ENCODE measurements around the gene HMG20A. TPM values are rescaled to one million over a fixed set of nuclear protein-coding genes. Genes with fewer than 3 reads are reported as not detected.

Gene HMG20A
- total RNA-seq, 4 donors from 2014 or later = 39.6 to 65.1 (median 49.7) TPM

- TF ChIP-seq CTCF (IDR thresholded peaks at IDR 0.05) = no peak
- peak in 1 of 2 donors; percentile 26 for TF ChIP-seq POLR2A (IDR thresholded peaks at IDR 0.05)
- TF ChIP-seq EP300 (IDR thresholded peaks at IDR 0.05) = peak in 1 of 2 donors; percentile 75
- Histone ChIP-seq H3K4me1 (peaks cover 13 to 71% (median 42%) of the 10 kb centered on the region in 4 donors), H3K4me3 (peak overlapping the region in 1 of 4 donors; percentile 21), H3K36me3 (no peaks in the 10 kb centered on the region), H3K27me3 (no peaks in the 10 kb centered on the region), H3K27ac (peak overlapping the region; percentile 82 to 96 (median 87)), H3K9me3 (no peaks in the 10 kb centered on the region)
- 13 to 24% methylated on average over 6 of the region's 6 CpGs for WGBS, 2 donors
- peak; percentile 43 to 63 for DNase-seq (ENCODE audit: low spot score in 2 of 2)
These were observed 87.2 kb downstream of the HMG20A start for GRCh38 chr15:77507911-77508310.

GRCh38 chr15:77508541-77509243, 88.0 kb downstream of the HMG20A start:
- 3 to 11% methylated on average over 4 of the region's 4 CpGs for WGBS, 2 donors
- Histone ChIP-seq H3K4me1 (peaks cover 13 to 71% (median 42%) of the 10 kb centered on the region in 4 donors), H3K36me3 (no peaks in the 10 kb centered on the region), H3K27ac (peak overlapping the region; percentile 82 to 96 (median 87)), H3K9me3 (no peaks in the 10 kb centered on the region), H3K4me3 (no peak overlapping the region), H3K27me3 (no peaks in the 10 kb centered on the region)
- no peak for TF ChIP-seq EP300 (IDR thresholded peaks at IDR 0.05)
- TF ChIP-seq POLR2A (IDR thresholded peaks at IDR 0.05) = no peak
- no peak for TF ChIP-seq CTCF (IDR thresholded peaks at IDR 0.05)
- peak; percentile 51 to 57 for DNase-seq (ENCODE audit: low spot score in 2 of 2)

GRCh38 chr15:77510066-77511057, 89.7 kb downstream of the HMG20A start:
- Histone ChIP-seq H3K4me1 (peaks cover 13 to 56% (median 40%) of the 10 kb centered on the region in 4 donors), H3K27me3 (no peaks in the 10 kb centered on the region), H3K9me3 (no peaks in the 10 kb centered on the region), H3K36me3 (no peaks in the 10 kb centered on the region), H3K4me3 (no peak overlapping the region), H3K27ac (peak overlapping the region in 2 of 4 donors; percentile 31 to 90)
- DNase-seq (ENCODE audit: low spot score in 2 of 2) = no peak
- TF ChIP-seq EP300 (IDR thresholded peaks at IDR 0.05) (no peak), POLR2A (IDR thresholded peaks at IDR 0.05) (no peak), CTCF (IDR thresholded peaks at IDR 0.05) (no peak)
- whole genome bisulfite sequencing, 2 donors = 78 to 82% methylated on average over 8 to 11 of the region's 11 CpGs

- no peak for DNase-seq (ENCODE audit: low spot score in 2 of 2)
- H3K36me3 ChIP-seq = no peaks in the 10 kb centered on the region
- H3K27me3 ChIP-seq = no peaks in the 10 kb centered on the region
- TF ChIP-seq CTCF (IDR thresholded peaks at IDR 0.05) = no peak
- TF ChIP-seq EP300 (IDR thresholded peaks at IDR 0.05) = no peak
- TF ChIP-seq POLR2A (IDR thresholded peaks at IDR 0.05) = no peak
- 94 to 97% methylated on average over 1 of the region's 1 CpG for WGBS, 2 donors
- H3K4me3 ChIP-seq = no peak overlapping the region
- no peaks in the 10 kb centered on the region for H3K9me3 ChIP-seq
- H3K4me1 ChIP-seq = peaks cover 13 to 41% (median 30%) of the 10 kb centered on the region in 4 donors
- no peak overlapping the region for H3K27ac ChIP-seq
These were observed 91.2 kb downstream of the HMG20A start for GRCh38 chr15:77511869-77512268.
